ENCODE data around the gene ANO2.
A peak's percentile ranks its signal among the peaks of the same experiment; 100 is the strongest.
"Not testable (repeated sequence)": the region's sequence is repeated elsewhere in the genome, so short reads cannot be mapped to it uniquely, and the experiment has no call there.

ANO2 gene

DNA sequence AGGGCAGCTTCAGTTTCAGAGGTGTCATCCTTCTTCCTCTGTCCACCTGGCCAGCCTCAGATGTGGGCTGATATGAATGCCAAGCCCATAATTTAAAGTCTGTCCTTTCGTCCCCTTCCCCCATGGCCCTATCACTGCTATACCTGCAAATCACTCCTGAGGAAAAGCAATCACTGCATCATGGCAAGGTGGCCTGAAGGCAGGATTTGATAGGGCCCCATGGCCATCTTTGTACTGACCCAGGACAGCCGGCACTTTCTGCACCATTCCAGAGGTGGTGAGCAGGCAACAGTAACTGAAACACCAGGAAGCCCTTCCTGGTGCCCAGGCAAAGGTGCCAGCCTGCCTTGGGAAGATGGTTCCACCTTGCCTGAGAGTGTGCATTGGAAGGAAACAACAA is 60.8 kb downstream of the ANO2 start:
- DNase-seq = no peak

DNA sequence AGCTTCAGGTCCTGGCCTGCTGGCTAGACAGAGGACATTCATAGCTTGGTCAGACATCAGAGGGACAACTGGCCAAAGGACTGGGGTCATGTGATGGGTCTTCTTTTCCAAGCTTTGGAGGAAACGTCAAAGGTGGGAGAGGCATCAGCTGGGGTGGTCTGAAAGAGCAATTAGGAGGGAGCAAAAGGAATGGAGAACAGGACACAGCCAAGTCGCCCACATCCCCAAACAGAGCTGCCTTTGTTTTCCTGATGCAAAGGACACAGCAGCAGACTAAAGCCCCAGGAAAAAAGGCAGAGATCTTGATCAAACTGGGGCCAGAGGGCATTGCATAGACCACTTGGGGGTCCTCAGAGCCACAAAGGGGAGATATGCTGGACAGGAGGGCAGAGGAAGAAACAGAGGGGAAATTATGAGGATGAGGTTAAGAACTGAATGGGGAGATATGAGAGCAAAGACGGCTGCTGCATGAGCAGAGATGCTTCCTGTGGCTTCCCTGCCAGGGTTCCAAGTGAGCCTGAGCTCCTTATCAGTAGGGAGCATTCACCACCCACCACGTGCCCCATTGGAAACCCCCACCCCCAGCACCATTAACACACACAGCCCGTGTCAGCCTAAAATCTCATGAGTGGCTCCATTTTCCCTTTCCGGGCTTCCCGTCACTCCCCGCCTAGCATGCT is 62.4 kb downstream of the ANO2 start:
- no peak for DNase-seq

DNA sequence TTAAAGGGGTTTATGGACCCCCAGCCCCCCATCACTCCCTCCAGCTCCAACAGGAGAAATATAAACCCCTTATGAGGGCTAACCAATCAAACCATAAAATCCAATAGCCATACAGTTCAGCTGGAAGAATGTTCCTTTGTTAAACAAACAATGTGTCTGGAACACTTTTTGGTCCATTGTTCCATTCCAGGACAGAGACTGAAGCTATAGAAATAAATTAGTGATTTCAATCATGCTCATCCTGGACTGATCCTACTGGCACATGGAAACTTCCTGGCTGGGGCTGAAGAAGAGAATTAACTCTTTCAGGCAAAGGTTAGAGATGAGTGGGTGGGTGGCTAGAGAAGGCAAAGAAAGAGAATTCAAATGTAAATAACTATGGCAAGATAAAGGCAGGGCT is 63.4 kb downstream of the ANO2 start:
- DNase-seq = no peak

DNA sequence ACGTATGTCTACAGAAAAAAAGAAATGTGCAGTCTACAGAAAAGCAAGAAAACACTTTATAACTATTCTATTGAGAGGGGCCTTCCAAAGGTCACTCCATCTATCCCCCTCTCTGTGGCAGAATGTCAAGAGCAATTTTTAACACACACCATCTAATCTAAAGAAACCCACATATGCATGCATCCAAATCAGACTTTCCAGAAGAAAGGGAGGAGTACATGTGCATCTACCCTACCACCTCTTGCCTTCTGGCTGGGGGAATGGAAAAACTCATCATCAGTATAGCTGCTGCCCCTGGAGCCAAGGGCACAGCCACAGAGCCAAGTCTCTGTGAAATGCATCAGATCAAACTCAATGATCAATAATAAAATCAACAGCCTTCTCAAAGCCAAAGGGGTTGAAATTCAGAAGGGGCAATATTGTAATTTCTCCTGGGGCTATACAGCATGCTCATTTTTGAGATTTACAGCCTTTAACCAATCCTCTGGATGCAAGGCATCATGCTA is 63.9 kb downstream of the ANO2 start:
- no peak for DNase-seq

DNA sequence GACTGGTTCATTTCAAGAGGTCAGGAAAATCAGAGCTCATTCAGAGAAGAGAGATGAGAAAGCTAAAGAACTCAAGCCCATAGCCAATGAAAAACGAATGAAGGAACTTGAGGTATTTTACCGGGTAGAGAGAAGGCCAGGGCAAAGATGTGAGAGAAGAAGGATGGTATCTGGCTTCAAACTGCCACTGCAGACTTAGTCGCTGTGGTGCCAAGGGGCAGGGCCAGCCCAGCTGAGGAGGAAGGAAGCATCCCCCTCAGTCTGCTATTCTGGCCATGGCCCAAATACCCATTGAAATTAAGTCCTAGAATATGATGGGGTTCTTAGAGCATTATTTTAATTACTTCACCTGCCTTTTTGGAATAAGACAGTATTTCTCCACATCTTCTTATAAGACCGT is 69.2 kb downstream of the ANO2 start:
- no peak for DNase-seq

- DNase-seq = no peak
Measured at GRCh38 chr12:5874514-5874913, 70.5 kb downstream of the ANO2 start.

GRCh38 chr12:5873281-5873919 is 71.7 kb downstream of the ANO2 start:
- no peak for DNase-seq

DNA sequence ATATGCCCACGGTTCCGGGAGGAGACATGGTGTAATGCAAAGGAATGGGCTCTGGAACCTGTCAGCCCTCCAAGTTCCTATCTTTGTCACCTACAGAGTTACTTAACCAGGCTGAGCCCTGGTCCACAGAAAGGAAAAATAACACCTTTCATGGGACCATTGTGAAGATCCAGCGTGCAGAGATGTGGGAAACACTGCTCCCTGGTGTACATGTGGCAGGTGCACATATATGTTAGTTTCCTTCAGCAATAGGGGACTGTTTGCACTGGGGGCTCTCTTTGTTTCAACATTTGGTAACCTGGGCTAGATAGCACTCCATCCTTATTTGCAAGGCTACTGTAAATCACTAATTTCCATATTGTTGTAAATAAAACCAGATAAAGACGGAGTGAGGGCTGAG is 72.3 kb downstream of the ANO2 start:
- DNase-seq = no peak

DNA sequence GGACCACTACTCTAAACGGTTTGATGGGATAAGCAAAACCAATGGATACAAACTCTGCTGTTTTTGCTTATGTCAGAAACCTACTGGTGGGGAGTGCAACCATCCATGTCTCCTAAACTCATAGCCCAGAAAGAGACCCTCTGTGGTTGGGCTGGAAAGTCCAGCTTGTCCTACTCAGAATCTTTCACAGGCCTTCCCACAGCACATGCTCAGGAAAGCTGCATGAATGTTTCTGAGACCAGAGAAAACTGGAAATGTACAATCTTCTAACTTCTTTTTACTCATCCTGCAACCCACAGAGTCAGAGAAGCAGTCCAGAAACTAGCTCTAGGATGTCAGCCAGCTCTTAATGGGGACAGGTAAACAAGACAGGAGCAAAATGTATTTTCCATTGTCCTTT is 73.3 kb downstream of the ANO2 start:
- DNase-seq = no peak

GRCh38 chr12:5870183-5870582 is 74.9 kb downstream of the ANO2 start:
- DNase-seq = no peak

- DNase-seq = no peak
Measured at GRCh38 chr12:5868625-5869295, 76.3 kb downstream of the ANO2 start.

DNA sequence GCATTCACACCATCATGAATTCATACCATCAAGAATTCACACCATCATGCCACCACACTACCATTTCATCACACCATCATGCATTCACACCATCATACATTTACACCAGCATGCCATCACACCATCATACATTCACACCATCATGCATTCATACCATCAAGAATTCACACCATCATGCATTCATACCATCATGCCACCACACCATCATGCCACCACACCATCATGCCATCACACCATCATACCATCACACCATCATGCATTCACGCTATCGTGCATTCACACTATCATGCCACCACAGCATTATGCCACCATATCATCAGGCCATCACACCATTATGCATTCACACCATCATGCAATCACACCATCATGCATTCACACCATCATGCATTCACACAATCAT is 79.7 kb downstream of the ANO2 start:
- no peak for DNase-seq

- no peak for DNase-seq
Measured at GRCh38 chr12:5864972-5865371, 80.1 kb downstream of the ANO2 start.

GRCh38 chr12:5864301-5864700 is 80.8 kb downstream of the ANO2 start:
- DNase-seq = no peak

GRCh38 chr12:5861416-5861815 is 83.6 kb downstream of the ANO2 start:
- no peak for DNase-seq

DNA sequence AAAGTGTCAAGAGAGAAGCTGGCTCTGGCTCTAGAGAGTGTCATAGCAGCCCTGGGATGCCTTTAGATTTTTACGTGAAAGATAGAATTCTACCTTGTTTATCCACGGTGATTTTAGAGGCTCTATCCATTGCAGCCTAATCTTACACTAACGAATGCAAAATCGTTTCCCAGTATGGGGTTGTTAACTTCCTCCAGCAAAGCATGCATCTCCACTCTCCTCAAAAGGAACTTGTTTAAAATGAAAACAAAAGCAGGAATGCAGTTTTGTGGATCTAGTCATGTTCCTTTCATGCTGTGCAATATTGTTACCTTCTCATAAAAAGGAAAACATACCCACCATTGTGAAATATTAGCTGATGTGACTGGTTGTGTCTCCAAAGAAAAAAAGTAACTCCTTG is 88.4 kb downstream of the ANO2 start:
- no peak for DNase-seq

DNA sequence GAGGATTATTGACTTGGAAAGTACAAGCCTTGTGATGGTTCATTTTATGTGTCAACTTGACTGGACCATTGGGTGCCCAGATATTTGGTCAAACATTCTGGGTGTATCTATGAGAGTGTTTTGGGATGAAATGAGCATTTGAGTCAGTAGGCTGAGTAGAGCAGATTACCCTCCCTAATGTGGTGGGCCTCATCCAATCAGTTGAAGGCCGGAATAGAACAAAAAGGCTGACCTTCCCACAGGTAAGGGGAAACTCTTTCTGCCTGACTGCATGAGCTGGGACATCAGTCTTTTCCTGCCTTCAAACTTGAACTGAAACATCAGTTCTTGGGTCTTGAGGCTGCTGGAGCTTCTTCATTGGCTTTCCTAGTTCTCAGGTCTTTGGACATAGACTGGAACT is 98.1 kb downstream of the ANO2 start:
- DNase-seq = no peak

- DNase-seq = peak; percentile 7
Measured at GRCh38 chr12:5840944-5841343, 104.1 kb downstream of the ANO2 start.

DNA sequence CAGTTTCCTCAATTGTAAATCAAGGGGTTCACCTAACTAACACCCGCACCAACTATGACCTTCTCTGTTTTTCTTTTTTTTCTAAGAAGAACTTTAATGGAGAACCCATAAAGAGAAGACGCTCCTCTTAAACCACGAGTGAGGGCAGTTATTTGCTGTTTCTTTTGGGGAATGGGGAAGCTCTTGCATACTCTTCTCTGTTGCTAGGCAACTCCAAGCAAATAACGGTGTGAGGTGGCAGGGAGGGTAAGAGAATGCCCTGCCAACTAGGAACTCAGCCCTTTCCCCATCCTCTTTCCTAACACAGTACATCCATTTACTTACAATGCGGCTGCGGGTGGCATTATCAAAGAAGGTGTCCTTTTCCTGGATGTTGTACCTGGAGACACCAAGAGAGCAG is 114.9 kb downstream of the ANO2 start:
- DNase-seq = no peak

- DNase-seq = no peak
Measured at GRCh38 chr12:5827591-5827990, 117.5 kb downstream of the ANO2 start.

DNA sequence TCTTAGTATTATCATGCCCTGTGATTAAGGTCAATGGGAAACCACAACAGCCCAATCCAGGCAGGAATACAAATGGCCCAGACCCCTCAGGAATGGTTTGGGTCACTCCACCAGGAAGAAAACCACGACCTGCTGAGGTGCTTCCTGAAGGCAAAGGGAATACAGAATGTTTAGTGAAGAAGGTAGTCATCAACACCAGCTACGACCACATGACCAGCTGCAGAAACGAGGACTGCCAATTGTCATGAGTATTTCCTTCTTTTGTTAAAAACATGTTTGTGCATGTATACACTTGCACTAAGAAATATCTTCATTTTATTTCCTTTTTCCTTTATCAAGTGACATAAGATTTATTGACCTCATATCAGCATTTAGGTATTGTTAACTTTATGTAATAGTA is 119.3 kb downstream of the ANO2 start:
- not testable (repeated sequence) for DNase-seq

GRCh38 chr12:5818877-5819276 is 126.2 kb downstream of the ANO2 start:
- DNase-seq = not testable (repeated sequence)

DNA sequence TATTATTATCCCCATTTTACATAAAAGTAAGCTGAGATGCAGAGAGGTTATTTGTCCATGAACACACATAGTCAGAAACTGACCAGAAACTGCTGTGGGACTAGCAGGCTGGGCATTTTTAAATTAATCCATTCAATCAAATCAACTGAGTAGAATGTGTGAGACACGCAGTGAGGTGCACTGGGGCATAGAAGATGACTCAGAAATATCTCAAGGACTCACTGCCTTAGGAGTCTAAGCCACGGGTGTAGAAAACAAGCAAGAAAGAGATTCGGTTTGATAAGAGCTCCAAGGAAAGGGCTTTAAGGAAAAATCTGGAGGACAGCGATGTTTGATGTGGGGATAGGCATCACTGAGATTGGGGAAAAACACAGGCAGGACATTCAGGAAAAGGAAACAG is 127.8 kb downstream of the ANO2 start:
- DNase-seq = no peak

GRCh38 chr12:5809586-5809985 is 135.5 kb downstream of the ANO2 start:
- no peak for DNase-seq

All from NCI-H146 (cell line).